Body of pancreas (tissue), 4 donors: ENCODE results near the gene SETBP1. TPM values are rescaled to one million over a fixed set of nuclear protein-coding genes. Genes with fewer than 3 reads are reported as not detected.
A peak's percentile ranks its signal among the peaks of the same experiment; 100 is the strongest.

Experiments used
- ATAC-seq: fragments of 150-250 bp; one replicate; pipeline ENCODE4 v1.9.1; 2016
- DNase-seq, 4 donors: peaks; one replicate each; pipeline ENCODE4 v3.0.0-alpha.2; 2019
- H3K27ac ChIP-seq, 4 donors: fragments of 200-600 bp; sonication (generic); 1 replicate in 3 of 4; 2 replicates in 1 of 4; pipeline versions ENCODE4 v1.5.1 to v1.6.1; 2016 to 2019; ENCODE audit warnings: mild to moderate bottlenecking in 1 of 4, mixed read lengths in 1 of 4, moderate library complexity in 1 of 4
- H3K27me3 ChIP-seq, 2 donors: fragments of 200-600 bp; sonication (generic); one replicate each; pipeline ENCODE4 v1.6.0; 2016; ENCODE audit warnings: mild to moderate bottlenecking in 1 of 2
- H3K36me3 ChIP-seq, 2 donors: fragments of 200-600 bp; sonication (generic); replicated peaks in 1 of 2; 2 replicates each; pipeline ENCODE4 v1.5.1; 2016; ENCODE audit warnings: low read depth in 2 of 2; ENCODE audit not compliant: insufficient read depth in 1 of 2
- H3K4me1 ChIP-seq: fragments of 200-600 bp; sonication (generic); one replicate; pipeline ENCODE4 v1.6.0; 2016
- H3K4me3 ChIP-seq, 2 donors: fragments of 200-600 bp; sonication (generic); 1 replicate in 1 of 2; 2 replicates in 1 of 2; pipeline ENCODE4 v1.5.1; 2016 to 2019
- H3K9me3 ChIP-seq, 3 donors: fragments of 200-600 bp; sonication (generic); 1 replicate in 2 of 3; 2 replicates in 1 of 3; pipeline ENCODE4 v1.5.1; 2016
- CTCF ChIP-seq, 7 experiments: fragments of 450-650 bp in 4 of 7; fragments of 200-600 bp in 3 of 7; sonication (generic) in 3 of 7; IDR thresholded peaks; one replicate each; pipeline ENCODE4 v1.5.1; 2016 to 2019; ENCODE audit warnings: antibody characterized with exemption in 7 of 7
- POLR2A ChIP-seq, 3 donors: fragments of 450-650 bp; IDR thresholded peaks; one replicate each; pipeline ENCODE4 v1.6.1; 2016; ENCODE audit warnings: antibody characterized with exemption in 3 of 3, mild to moderate bottlenecking in 2 of 3
- WGBS, 2 donors: methylation state at CpG; one replicate each; pipeline ENCODE4 v1.1.5; 2017; 5-methylcytosine and 5-hydroxymethylcytosine counted together
- intact Hi-C: fragments of 100-400 bp; cut with DNase I; formaldehyde crosslinking; loops from one replicate; pipeline ENCODE4 v1.15.1; 2023
- total RNA-seq, 2 donors: library from RNA; depleted of rRNA; stranded (reverse); fragments of >200 nt; gene quantifications; one replicate each; pipeline ENCODE4 v1.1.0, GENCODE V29; 2016

The SETBP1 gene
- total RNA-seq, 2 donors from 2014 or later = 23.6 to 37.2 TPM

GRCh38 chr18:44918142-44918476, 237.4 kb downstream of the SETBP1 start:
- Histone ChIP-seq H3K4me3 (no peak overlapping the region), H3K9me3 (no peaks in the 10 kb centered on the region), H3K27me3 (no peaks in the 10 kb centered on the region), H3K36me3 (no peaks in the 10 kb centered on the region), H3K27ac (peak overlapping the region; percentile 82 to 90 (median 88)), H3K4me1 (peaks cover 70% of the 10 kb centered on the region)
- WGBS, 2 donors = 66 to 70% methylated on average over 4 of the region's 4 CpGs
- ATAC-seq = peak; percentile 91
- intact Hi-C loops = no loop called here
- peak in 1 of 7 experiments; percentile 1 for TF ChIP-seq CTCF (IDR thresholded peaks at IDR 0.05)
- no peak for TF ChIP-seq POLR2A (IDR thresholded peaks at IDR 0.05)
- DNase-seq = peak; percentile 75 to 88 (median 83)

- Histone ChIP-seq H3K4me3 (no peak overlapping the region), H3K4me1 (peaks cover 47% of the 10 kb centered on the region), H3K27me3 (no peaks in the 10 kb centered on the region), H3K9me3 (no peaks in the 10 kb centered on the region), H3K36me3 (no peaks in the 10 kb centered on the region), H3K27ac (no peak overlapping the region)
- WGBS, 2 donors = 75 to 76% methylated on average over 4 of the region's 4 CpGs
- ATAC-seq = no peak
- no peak for DNase-seq
- intact Hi-C loops = no loop called here
- TF ChIP-seq POLR2A (IDR thresholded peaks at IDR 0.05) (no peak), CTCF (IDR thresholded peaks at IDR 0.05) (peak in 1 of 7 experiments; percentile 10)
Measured at GRCh38 chr18:44920441-44920840, 239.8 kb downstream of the SETBP1 start.

- H3K36me3 ChIP-seq = no peaks in the 10 kb centered on the region
- no peaks in the 10 kb centered on the region for H3K27me3 ChIP-seq
- H3K9me3 ChIP-seq = no peaks in the 10 kb centered on the region
- ATAC-seq (no peak), DNase-seq (no peak)
- TF ChIP-seq CTCF (IDR thresholded peaks at IDR 0.05) (no peak), POLR2A (IDR thresholded peaks at IDR 0.05) (no peak)
- no peak overlapping the region for H3K4me3 ChIP-seq
- 96 to 98% methylated on average over 3 of the region's 3 CpGs for WGBS, 2 donors
- H3K27ac ChIP-seq = no peak overlapping the region
- intact Hi-C loops = no loop called here
- peaks cover 32% of the 10 kb centered on the region for H3K4me1 ChIP-seq
Measured at GRCh38 chr18:44921974-44922373, 241.3 kb downstream of the SETBP1 start.

GRCh38 chr18:44922968-44923367, 242.3 kb downstream of the SETBP1 start:
- Histone ChIP-seq H3K4me1 (peaks cover 22% of the 10 kb centered on the region), H3K27me3 (no peaks in the 10 kb centered on the region), H3K9me3 (no peaks in the 10 kb centered on the region), H3K36me3 (no peaks in the 10 kb centered on the region), H3K4me3 (no peak overlapping the region), H3K27ac (no peak overlapping the region)
- intact Hi-C loops = no loop called here
- no peak for DNase-seq
- no peak for ATAC-seq
- TF ChIP-seq POLR2A (IDR thresholded peaks at IDR 0.05) (no peak), CTCF (IDR thresholded peaks at IDR 0.05) (no peak)
- 95 to 100% methylated on average over 2 of the region's 2 CpGs for WGBS, 2 donors

GRCh38 chr18:44924785-44925499, 244.3 kb downstream of the SETBP1 start:
- intact Hi-C loops = no loop called here
- WGBS, 2 donors = 72 to 87% methylated on average over 6 of the region's 6 CpGs

More at GRCh38 chr18:44924785-44925499, 244.3 kb downstream of the SETBP1 start:
- no peaks in the 10 kb centered on the region for H3K9me3 ChIP-seq
- H3K4me3 ChIP-seq = no peak overlapping the region
- DNase-seq = no peak
- H3K4me1 ChIP-seq = peaks cover 8% of the 10 kb centered on the region
- no peaks in the 10 kb centered on the region for H3K36me3 ChIP-seq
- TF ChIP-seq POLR2A (IDR thresholded peaks at IDR 0.05) (no peak), CTCF (IDR thresholded peaks at IDR 0.05) (no peak)
- ATAC-seq = no peak
- H3K27ac ChIP-seq = no peak overlapping the region
- no peaks in the 10 kb centered on the region for H3K27me3 ChIP-seq
